Esophagus squamous epithelium (tissue), 4 donors: ENCODE data around the gene LIMA1.

Source experiments
- POLR2A ChIP-seq, 4 donors: fragments of 450-650 bp; IDR thresholded peaks; one replicate each; pipeline ENCODE4 v1.6.1; 2017; ENCODE audit warnings: antibody characterized with exemption in 4 of 4, mild to moderate bottlenecking in 4 of 4, moderate library complexity in 3 of 4
- TF ChIP-seq, protein P1 (sequence below), 6 experiments: fragments of 450-650 bp in 4 of 6; fragments of 200-600 bp in 2 of 6; sonication (generic) in 2 of 6; IDR thresholded peaks; one replicate each; pipeline ENCODE4 v1.5.1; 2016 to 2019; ENCODE audit warnings: antibody characterized with exemption in 6 of 6, mild to moderate bottlenecking in 4 of 6, moderate library complexity in 4 of 6

DNA sequence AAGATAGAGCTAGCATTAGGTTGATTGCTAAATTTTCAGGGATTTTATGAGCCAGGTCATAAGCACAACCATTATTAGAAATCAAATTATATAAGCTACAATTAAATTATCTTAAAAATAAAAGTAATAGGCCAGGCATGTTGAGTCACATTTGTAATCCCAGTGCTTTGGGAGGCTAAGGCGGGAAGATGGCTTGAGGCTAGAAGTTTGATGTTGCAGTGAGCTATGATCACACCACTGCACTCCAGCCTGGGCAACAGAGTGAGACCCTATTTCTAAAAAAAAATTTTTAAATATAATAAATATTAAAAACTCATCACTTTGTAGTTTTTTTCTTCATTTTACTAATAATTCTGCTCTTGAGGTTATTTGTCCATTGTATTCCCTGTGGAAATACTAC lies 1.9 kb upstream of the LIMA1 start:
- no peak for TF ChIP-seq POLR2A (IDR thresholded peaks at IDR 0.05)
- TF ChIP-seq, protein P1, sequence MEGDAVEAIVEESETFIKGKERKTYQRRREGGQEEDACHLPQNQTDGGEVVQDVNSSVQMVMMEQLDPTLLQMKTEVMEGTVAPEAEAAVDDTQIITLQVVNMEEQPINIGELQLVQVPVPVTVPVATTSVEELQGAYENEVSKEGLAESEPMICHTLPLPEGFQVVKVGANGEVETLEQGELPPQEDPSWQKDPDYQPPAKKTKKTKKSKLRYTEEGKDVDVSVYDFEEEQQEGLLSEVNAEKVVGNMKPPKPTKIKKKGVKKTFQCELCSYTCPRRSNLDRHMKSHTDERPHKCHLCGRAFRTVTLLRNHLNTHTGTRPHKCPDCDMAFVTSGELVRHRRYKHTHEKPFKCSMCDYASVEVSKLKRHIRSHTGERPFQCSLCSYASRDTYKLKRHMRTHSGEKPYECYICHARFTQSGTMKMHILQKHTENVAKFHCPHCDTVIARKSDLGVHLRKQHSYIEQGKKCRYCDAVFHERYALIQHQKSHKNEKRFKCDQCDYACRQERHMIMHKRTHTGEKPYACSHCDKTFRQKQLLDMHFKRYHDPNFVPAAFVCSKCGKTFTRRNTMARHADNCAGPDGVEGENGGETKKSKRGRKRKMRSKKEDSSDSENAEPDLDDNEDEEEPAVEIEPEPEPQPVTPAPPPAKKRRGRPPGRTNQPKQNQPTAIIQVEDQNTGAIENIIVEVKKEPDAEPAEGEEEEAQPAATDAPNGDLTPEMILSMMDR (IDR thresholded peaks at IDR 0.05), result no peak
